ENCODE results near the gene PSMD5. TPM values are rescaled to one million over a fixed set of nuclear protein-coding genes. Genes with fewer than 3 reads are reported as not detected.

The PSMD5 gene
- total RNA-seq, 1 experiment from 2014 or later: 64.9 TPM

- no peak for DNase-seq (ENCODE audit: low spot score)
- no peak overlapping the region for H3K4me3 ChIP-seq (ENCODE audit: low read depth, low read length, poor library complexity, severe bottlenecking)
- no peak overlapping the region for H3K27ac ChIP-seq (ENCODE audit: low read depth, low read length, poor library complexity, severe bottlenecking)
- no TSS peak for BruUV-seq (replicated peaks)
- peaks cover 4% of the 10 kb centered on the region for H3K4me1 ChIP-seq (ENCODE audit: insufficient read depth, low read length, poor library complexity, severe bottlenecking)
- ChIA-PET CTCF (no interaction called here), POLR2A (ENCODE audit: low non-redundant PET) (no interaction called here)
- intact Hi-C loops (cut with micrococcal nuclease; ENCODE audit: unreplicated experiment): no loop called here
- H3K27me3 ChIP-seq (replicated peaks; ENCODE audit: insufficient read depth, low read depth, low read length, poor library complexity): no peaks in the 10 kb centered on the region
- no peak for TF ChIP-seq EZH2 (IDR thresholded peaks at IDR 0.05; ENCODE audit: borderline replicate concordance, low read depth, low read length, poor library complexity, severe bottlenecking)
- TF ChIP-seq CTCF (conservative IDR thresholded peaks at IDR 0.05; ENCODE audit: low read depth, low read length): no peak
- no peaks in the 10 kb centered on the region for H3K9me3 ChIP-seq (ENCODE audit: low read depth, low read length, poor library complexity, severe bottlenecking)
- H3K36me3 ChIP-seq (ENCODE audit: insufficient read depth, low read length, poor library complexity, severe bottlenecking): no peaks in the 10 kb centered on the region
These were observed 3.6 kb upstream of the PSMD5 start for GRCh38 chr9:120846251-120846889.

- no peaks in the 10 kb centered on the region for H3K9me3 ChIP-seq (ENCODE audit: low read depth, low read length, poor library complexity, severe bottlenecking)
- H3K4me1 ChIP-seq (ENCODE audit: insufficient read depth, low read length, poor library complexity, severe bottlenecking): peaks cover 4% of the 10 kb centered on the region
- no peaks in the 10 kb centered on the region for H3K36me3 ChIP-seq (ENCODE audit: insufficient read depth, low read length, poor library complexity, severe bottlenecking)
- no peak for DNase-seq (ENCODE audit: low spot score)
- H3K4me3 ChIP-seq (ENCODE audit: low read depth, low read length, poor library complexity, severe bottlenecking): no peak overlapping the region
- ChIA-PET POLR2A (ENCODE audit: low non-redundant PET) (interaction anchor here (0.5 kb wide), 1 partner anchor 136 kb away, joined by 9 read pairs; no protein-coding TSS in a partner anchor), CTCF (no interaction called here)
- BruUV-seq (replicated peaks): no TSS peak
- intact Hi-C loops (cut with micrococcal nuclease; ENCODE audit: unreplicated experiment): no loop called here
- H3K27me3 ChIP-seq (replicated peaks; ENCODE audit: insufficient read depth, low read depth, low read length, poor library complexity): no peaks in the 10 kb centered on the region
- TF ChIP-seq CTCF (conservative IDR thresholded peaks at IDR 0.05; ENCODE audit: low read depth, low read length) (no peak), EZH2 (IDR thresholded peaks at IDR 0.05; ENCODE audit: borderline replicate concordance, low read depth, low read length, poor library complexity, severe bottlenecking) (no peak)
- H3K27ac ChIP-seq (ENCODE audit: low read depth, low read length, poor library complexity, severe bottlenecking): no peak overlapping the region
These were observed 2.5 kb upstream of the PSMD5 start for GRCh38 chr9:120845255-120845654.

GRCh38 chr9:120841930-120842684 lies 615 bp downstream of the PSMD5 start:
- H3K36me3 ChIP-seq (ENCODE audit: insufficient read depth, low read length, poor library complexity, severe bottlenecking): peaks cover 4% of the 10 kb centered on the region
- H3K9me3 ChIP-seq (ENCODE audit: low read depth, low read length, poor library complexity, severe bottlenecking): no peaks in the 10 kb centered on the region
- no peaks in the 10 kb centered on the region for H3K27me3 ChIP-seq (replicated peaks; ENCODE audit: insufficient read depth, low read depth, low read length, poor library complexity)
- intact Hi-C loops (cut with micrococcal nuclease; ENCODE audit: unreplicated experiment): no loop called here
- DNase-seq (ENCODE audit: low spot score): no peak
- H3K27ac ChIP-seq (ENCODE audit: low read depth, low read length, poor library complexity, severe bottlenecking): peak overlapping the region; percentile 94
- TSS peak; percentile 56 for BruUV-seq (replicated peaks)
- TF ChIP-seq EZH2 (IDR thresholded peaks at IDR 0.05; ENCODE audit: borderline replicate concordance, low read depth, low read length, poor library complexity, severe bottlenecking): no peak
- ChIA-PET CTCF (no interaction called here), POLR2A (ENCODE audit: low non-redundant PET) (no interaction called here)
- H3K4me1 ChIP-seq (ENCODE audit: insufficient read depth, low read length, poor library complexity, severe bottlenecking): peaks cover 6% of the 10 kb centered on the region
- H3K4me3 ChIP-seq (ENCODE audit: low read depth, low read length, poor library complexity, severe bottlenecking): peak overlapping the region; percentile 76

Data from A673 (cell line).